PFSK-1 (cell line): ENCODE results near the gene DGCR8.

Experiments used
- REST ChIP-seq, 2 experiments: IDR thresholded peaks; 2 replicates each; pipeline versions ENCODE4 v1.6.1 to v1.8.0; 2011 to 2012; ENCODE audit warnings: low read depth in 2 of 2, low read length in 2 of 2, control low read depth in 1 of 2, inconsistent platforms in 1 of 2, mild to moderate bottlenecking in 1 of 2, moderate library complexity in 1 of 2; ENCODE audit not compliant: insufficient read depth in 1 of 2
- SIN3A ChIP-seq: IDR thresholded peaks from 2 replicates; pipeline ENCODE4 v1.6.1; 2012; ENCODE audit warnings: mild to moderate bottlenecking, low read length, moderate library complexity, borderline replicate concordance; ENCODE audit not compliant: insufficient read depth

GRCh38 chr22:20056161-20056560, 23.9 kb upstream of the DGCR8 start:
- no peak for TF ChIP-seq REST (IDR thresholded peaks at IDR 0.05; ENCODE audit: insufficient read depth in 1 of 2, low read depth in 2 of 2, low read length in 2 of 2)
- TF ChIP-seq SIN3A: no peak
